HG03439 (cell line): Measurements from ENCODE around the gene LSAMP.
A peak's percentile ranks its signal among the peaks of the same experiment; 100 is the strongest.

Experiments used
- ATAC-seq: cut with Tn5 transposase; IDR thresholded peaks from one replicate; pipeline ENCODE4 v1.9.1; 2021; ENCODE audit warnings: mild to moderate bottlenecking, moderate library complexity; ENCODE audit not compliant: unreplicated experiment

LSAMP gene

GRCh38 chr3:116032176-116032575 lies 413.1 kb downstream of the LSAMP start:
- ATAC-seq, result no peak

- no peak for ATAC-seq
Measured at GRCh38 chr3:116030131-116030850, 415.0 kb downstream of the LSAMP start.

- ATAC-seq, result no peak
Measured at GRCh38 chr3:116029266-116029665, 416.0 kb downstream of the LSAMP start.

- ATAC-seq, result no peak
Measured at GRCh38 chr3:116028157-116028556, 417.1 kb downstream of the LSAMP start.

- no peak for ATAC-seq
Measured at GRCh38 chr3:116020989-116021388, 424.3 kb downstream of the LSAMP start.

- peak; percentile 91 for ATAC-seq
Measured at GRCh38 chr3:116020495-116020894, 424.8 kb downstream of the LSAMP start.

GRCh38 chr3:116019254-116019763 lies 426.0 kb downstream of the LSAMP start:
- no peak for ATAC-seq

- no peak for ATAC-seq
Measured at GRCh38 chr3:116018646-116019045, 426.6 kb downstream of the LSAMP start.

GRCh38 chr3:116015931-116016330 lies 429.4 kb downstream of the LSAMP start:
- ATAC-seq, result no peak

GRCh38 chr3:116007000-116007399 lies 438.3 kb downstream of the LSAMP start:
- ATAC-seq, result no peak

GRCh38 chr3:116005404-116005803 lies 439.9 kb downstream of the LSAMP start:
- ATAC-seq, result no peak

- ATAC-seq, result no peak
Measured at GRCh38 chr3:116002235-116002634, 443.1 kb downstream of the LSAMP start.

GRCh38 chr3:116001151-116001621 lies 444.1 kb downstream of the LSAMP start:
- ATAC-seq, result no peak

GRCh38 chr3:116000311-116000710 lies 445.0 kb downstream of the LSAMP start:
- ATAC-seq, result peak; percentile 91

GRCh38 chr3:115999613-116000012 lies 445.7 kb downstream of the LSAMP start:
- ATAC-seq, result no peak

GRCh38 chr3:115999001-115999585 lies 446.2 kb downstream of the LSAMP start:
- no peak for ATAC-seq

- no peak for ATAC-seq
Measured at GRCh38 chr3:115996420-115997108, 448.7 kb downstream of the LSAMP start.

- ATAC-seq, result no peak
Measured at GRCh38 chr3:115990669-115991068, 454.6 kb downstream of the LSAMP start.

GRCh38 chr3:115989684-115990421 lies 455.4 kb downstream of the LSAMP start:
- no peak for ATAC-seq

- ATAC-seq, result no peak
Measured at GRCh38 chr3:115986555-115987207, 458.6 kb downstream of the LSAMP start.

- ATAC-seq, result peak; percentile 53
Measured at GRCh38 chr3:115982629-115983028, 462.7 kb downstream of the LSAMP start.
